ENCODE results near the gene CHPF.

CHPF gene, protein sequence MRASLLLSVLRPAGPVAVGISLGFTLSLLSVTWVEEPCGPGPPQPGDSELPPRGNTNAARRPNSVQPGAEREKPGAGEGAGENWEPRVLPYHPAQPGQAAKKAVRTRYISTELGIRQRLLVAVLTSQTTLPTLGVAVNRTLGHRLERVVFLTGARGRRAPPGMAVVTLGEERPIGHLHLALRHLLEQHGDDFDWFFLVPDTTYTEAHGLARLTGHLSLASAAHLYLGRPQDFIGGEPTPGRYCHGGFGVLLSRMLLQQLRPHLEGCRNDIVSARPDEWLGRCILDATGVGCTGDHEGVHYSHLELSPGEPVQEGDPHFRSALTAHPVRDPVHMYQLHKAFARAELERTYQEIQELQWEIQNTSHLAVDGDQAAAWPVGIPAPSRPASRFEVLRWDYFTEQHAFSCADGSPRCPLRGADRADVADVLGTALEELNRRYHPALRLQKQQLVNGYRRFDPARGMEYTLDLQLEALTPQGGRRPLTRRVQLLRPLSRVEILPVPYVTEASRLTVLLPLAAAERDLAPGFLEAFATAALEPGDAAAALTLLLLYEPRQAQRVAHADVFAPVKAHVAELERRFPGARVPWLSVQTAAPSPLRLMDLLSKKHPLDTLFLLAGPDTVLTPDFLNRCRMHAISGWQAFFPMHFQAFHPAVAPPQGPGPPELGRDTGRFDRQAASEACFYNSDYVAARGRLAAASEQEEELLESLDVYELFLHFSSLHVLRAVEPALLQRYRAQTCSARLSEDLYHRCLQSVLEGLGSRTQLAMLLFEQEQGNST

DNA sequence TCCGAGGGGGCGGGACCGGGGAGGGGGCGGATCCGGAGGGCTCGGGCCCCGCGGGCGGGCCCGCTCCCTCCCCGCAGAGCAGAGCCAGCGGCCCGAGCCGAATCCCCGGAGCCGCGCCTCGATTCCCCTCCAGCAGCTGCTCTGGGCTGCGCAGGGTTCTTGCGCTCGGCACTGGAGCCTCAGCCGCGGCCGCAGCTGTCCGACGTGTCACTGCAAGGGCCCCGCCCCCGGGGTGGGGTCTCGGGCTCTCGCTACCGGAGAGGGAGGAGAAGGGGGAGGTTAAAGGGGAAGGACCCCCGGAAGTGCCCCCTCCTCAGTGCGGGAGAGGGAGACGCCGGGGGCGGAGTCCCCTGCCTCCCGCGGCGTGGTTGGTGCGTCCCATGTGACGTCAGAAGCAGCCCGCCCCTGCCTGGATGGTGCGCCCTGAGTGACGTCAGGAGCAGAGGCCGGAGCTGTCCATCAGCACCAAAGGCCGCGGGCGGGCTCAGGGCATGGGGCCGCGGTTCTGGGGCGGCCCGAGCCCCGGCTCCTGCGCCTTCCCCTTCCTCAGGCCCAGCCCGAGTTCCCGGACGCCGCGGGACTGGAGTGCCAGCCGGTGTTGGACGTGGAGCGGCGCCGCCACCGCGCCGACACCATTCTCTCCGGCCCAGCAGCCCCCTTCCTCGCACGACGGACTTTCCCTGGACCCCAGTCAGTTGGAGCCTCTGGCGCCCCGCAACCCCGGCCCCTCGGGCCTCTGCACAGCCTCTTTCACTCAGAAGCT lies at the start of gene CHPF, which contains the start of gene TMEM198:
Gene CHPF (minus strand): TSS at position 214 of the 763 bp plus-strand sequence. CDS start 271 bp downstream, outside the sequence.
Gene TMEM198 (plus strand): TSS at position 433 of the 763 bp plus-strand sequence. CDS start 700 bp downstream, outside the sequence.
- Histone ChIP-seq H3K36me3 (ENCODE audit: control insufficient read depth, insufficient read depth, low read length) (peaks cover 22% of the 10 kb centered on the region), H3K27me3 (ENCODE audit: control insufficient read depth, insufficient read depth, low read length) (no peaks in the 10 kb centered on the region), H3K27ac (ENCODE audit: low read length) (no peak within 1 kb of the TSS), H3K9me3 (ENCODE audit: control insufficient read depth, insufficient read depth, low read length) (no peaks in the 10 kb centered on the region), H3K4me1 (ENCODE audit: control insufficient read depth, insufficient read depth, low read length) (0 out of 2 replicates have a peak, but pooled peaks cover 3% of the 10 kb centered on the region), H3K4me3 (ENCODE audit: low read length) (peak within 1 kb of the TSS; percentile 97)
- WGBS (ENCODE audit: insufficient coverage, insufficient read length), result no CpG with 5 or more reads among the region's 75 CpGs
- DNase-seq (ENCODE audit: low read depth, low spot score), result peak; percentile 94

DNA sequence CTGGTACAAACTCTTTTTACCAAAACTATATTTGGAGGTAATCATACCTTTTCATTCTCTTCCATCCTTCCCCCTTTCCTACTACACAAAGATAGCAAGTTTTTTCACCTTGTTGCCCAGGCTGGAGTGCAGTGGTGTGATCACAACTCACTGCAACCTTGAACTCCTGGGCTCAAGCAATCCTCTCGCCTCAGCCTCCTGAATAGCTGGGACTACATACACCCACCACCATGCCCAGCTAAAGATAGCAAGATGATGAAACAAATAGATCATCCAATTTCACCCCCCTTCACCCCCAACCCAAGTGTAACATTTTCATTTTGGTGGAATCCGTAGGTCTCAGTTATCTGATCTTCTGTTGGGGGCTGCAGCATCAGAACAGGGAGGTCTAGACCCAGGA lies 49.5 kb upstream of the CHPF start:
- no peaks in the 10 kb centered on the region for H3K9me3 ChIP-seq (ENCODE audit: control insufficient read depth, insufficient read depth, low read length)
- H3K4me1 ChIP-seq (ENCODE audit: control insufficient read depth, insufficient read depth, low read length), result peaks cover 1% of the 10 kb centered on the region; the same call in 1 of the 2 replicates
- H3K36me3 ChIP-seq (ENCODE audit: control insufficient read depth, insufficient read depth, low read length), result no peaks in the 10 kb centered on the region
- no CpG with 5 or more reads among the region's 2 CpGs for WGBS (ENCODE audit: insufficient coverage, insufficient read length)
- H3K27ac ChIP-seq (ENCODE audit: low read length), result no peak overlapping the region
- H3K27me3 ChIP-seq (ENCODE audit: control insufficient read depth, insufficient read depth, low read length), result no peaks in the 10 kb centered on the region
- H3K4me3 ChIP-seq (ENCODE audit: low read length), result no peak overlapping the region
- DNase-seq (ENCODE audit: low read depth, low spot score), result no peak

DNA sequence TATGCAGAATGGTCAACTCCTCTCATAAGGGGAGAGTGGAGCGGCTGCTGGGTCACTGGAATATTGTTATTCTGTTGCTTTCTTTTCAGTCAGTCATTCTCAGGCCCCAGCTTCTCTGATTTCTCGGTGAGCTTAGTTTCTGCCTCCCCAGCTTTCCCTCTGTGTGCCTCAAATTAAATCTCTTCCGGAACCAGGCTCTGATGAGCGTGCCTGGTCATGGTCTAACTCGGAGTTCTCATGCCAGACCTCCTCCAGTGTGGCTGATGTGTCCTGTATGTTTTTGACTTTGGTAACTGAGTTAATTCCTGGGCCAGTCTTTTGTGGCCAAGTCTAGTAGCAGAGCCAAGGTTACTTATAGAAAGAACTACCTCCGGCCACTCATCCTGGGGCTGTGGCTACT lies 49.1 kb upstream of the CHPF start:
- H3K4me3 ChIP-seq (ENCODE audit: low read length), result no peak overlapping the region
- no CpG with 5 or more reads among the region's 6 CpGs for WGBS (ENCODE audit: insufficient coverage, insufficient read length)

DNA sequence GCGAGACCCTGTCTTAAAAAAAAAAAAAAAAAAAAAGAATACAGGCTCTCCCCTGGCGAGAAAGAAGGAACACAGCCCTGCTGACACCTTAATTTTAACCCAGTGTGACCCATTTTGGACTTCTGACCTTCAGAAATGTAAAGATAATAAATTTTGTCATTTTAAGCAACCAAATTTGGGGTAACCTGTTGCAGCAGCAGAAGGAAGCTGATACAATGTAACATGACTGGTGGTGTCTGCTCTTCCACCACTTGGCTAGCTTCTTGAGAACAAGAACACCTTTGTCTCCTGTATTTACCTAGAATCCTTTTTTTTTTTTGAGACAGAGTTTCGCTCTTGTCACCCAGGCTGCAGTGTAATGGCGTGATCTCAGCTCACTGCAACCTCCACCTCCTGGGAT lies 47.5 kb upstream of the CHPF start:
- Histone ChIP-seq H3K9me3 (ENCODE audit: control insufficient read depth, insufficient read depth, low read length) (no peaks in the 10 kb centered on the region), H3K4me3 (ENCODE audit: low read length) (no peak overlapping the region), H3K4me1 (ENCODE audit: control insufficient read depth, insufficient read depth, low read length) (peaks cover 1% of the 10 kb centered on the region; the same call in 1 of the 2 replicates), H3K36me3 (ENCODE audit: control insufficient read depth, insufficient read depth, low read length) (no peaks in the 10 kb centered on the region), H3K27me3 (ENCODE audit: control insufficient read depth, insufficient read depth, low read length) (no peaks in the 10 kb centered on the region), H3K27ac (ENCODE audit: low read length) (no peak overlapping the region)
- DNase-seq (ENCODE audit: low read depth, low spot score), result no peak
- WGBS (ENCODE audit: insufficient coverage, insufficient read length), result no CpG with 5 or more reads among the region's 4 CpGs

More for the DNA sequence above, 49.1 kb upstream of the CHPF start:
- Histone ChIP-seq H3K27me3 (ENCODE audit: control insufficient read depth, insufficient read depth, low read length) (no peaks in the 10 kb centered on the region), H3K36me3 (ENCODE audit: control insufficient read depth, insufficient read depth, low read length) (no peaks in the 10 kb centered on the region), H3K4me1 (ENCODE audit: control insufficient read depth, insufficient read depth, low read length) (peaks cover 1% of the 10 kb centered on the region; the same call in 1 of the 2 replicates), H3K9me3 (ENCODE audit: control insufficient read depth, insufficient read depth, low read length) (no peaks in the 10 kb centered on the region), H3K27ac (ENCODE audit: low read length) (no peak overlapping the region)
- no peak for DNase-seq (ENCODE audit: low read depth, low spot score)

DNA sequence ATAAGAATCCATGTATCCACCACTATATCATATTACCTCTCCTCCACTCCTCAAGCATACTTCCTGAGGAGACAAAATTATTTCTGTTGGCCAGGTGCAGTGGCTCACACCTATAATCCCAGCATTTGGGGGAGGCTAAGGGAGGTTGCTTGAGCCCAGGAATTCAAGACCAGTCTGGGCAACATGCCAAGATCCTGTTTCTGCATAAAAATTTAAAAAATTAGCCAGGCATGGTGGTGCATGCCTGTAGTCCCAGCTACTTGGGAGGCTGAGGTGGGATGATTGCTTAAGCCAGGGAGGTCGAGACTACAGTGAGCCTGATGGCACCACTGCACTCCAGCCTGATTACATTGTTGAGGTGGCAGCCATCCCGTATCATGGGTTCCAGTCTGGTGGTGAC lies 37.7 kb upstream of the CHPF start:
- H3K4me3 ChIP-seq (ENCODE audit: low read length), result no peak overlapping the region
- H3K27ac ChIP-seq (ENCODE audit: low read length), result no peak overlapping the region
- peaks cover 9% of the 10 kb centered on the region; the same call in 1 of the 2 replicates for H3K4me1 ChIP-seq (ENCODE audit: control insufficient read depth, insufficient read depth, low read length)
- no peaks in the 10 kb centered on the region for H3K9me3 ChIP-seq (ENCODE audit: control insufficient read depth, insufficient read depth, low read length)
- no peak for DNase-seq (ENCODE audit: low read depth, low spot score)
- no peaks in the 10 kb centered on the region for H3K36me3 ChIP-seq (ENCODE audit: control insufficient read depth, insufficient read depth, low read length)
- H3K27me3 ChIP-seq (ENCODE audit: control insufficient read depth, insufficient read depth, low read length), result no peaks in the 10 kb centered on the region
- WGBS (ENCODE audit: insufficient coverage, insufficient read length), result no CpG with 5 or more reads among the region's 2 CpGs

DNA sequence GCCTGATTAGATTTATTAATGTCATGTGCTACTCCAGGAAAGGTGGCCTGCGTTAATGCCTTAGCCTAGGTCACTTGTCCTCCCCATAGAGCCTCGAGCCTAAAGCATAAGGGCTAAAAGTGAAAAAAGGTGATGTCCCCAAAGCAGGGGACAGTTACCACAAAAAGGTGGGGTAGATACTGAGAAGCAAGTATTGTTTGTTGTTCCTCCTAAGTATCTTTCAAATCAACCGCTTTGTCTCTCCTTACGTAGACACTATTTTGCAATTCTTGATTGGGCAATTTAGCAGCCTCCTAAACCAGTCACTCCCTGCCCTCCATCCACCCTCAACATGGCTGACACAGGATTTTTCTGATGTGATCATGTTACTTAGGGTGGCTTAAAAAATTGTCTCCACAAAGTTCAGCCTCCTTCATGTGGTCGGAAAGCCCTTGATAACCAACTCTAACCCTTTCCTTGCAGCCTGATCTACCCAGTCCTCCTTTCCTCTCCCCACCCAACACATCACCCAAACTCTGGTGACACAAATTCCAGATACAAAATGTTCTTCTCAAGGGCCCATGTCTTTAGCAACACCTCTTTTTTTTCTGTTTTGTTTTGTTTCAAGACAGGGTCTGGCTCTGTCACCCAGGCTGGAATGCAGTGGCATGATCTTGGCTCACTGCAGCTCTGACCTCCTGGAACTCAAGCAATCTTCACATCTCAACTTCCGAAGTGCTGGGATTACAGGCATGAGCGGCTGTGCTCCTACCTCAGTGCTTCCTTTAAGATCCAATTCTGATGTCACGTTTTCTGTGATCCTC lies 35.4 kb upstream of the CHPF start:
- DNase-seq (ENCODE audit: low read depth, low spot score), result no peak
- no CpG with 5 or more reads among the region's 8 CpGs for WGBS (ENCODE audit: insufficient coverage, insufficient read length)
- H3K27ac ChIP-seq (ENCODE audit: low read length), result no peak overlapping the region

DNA sequence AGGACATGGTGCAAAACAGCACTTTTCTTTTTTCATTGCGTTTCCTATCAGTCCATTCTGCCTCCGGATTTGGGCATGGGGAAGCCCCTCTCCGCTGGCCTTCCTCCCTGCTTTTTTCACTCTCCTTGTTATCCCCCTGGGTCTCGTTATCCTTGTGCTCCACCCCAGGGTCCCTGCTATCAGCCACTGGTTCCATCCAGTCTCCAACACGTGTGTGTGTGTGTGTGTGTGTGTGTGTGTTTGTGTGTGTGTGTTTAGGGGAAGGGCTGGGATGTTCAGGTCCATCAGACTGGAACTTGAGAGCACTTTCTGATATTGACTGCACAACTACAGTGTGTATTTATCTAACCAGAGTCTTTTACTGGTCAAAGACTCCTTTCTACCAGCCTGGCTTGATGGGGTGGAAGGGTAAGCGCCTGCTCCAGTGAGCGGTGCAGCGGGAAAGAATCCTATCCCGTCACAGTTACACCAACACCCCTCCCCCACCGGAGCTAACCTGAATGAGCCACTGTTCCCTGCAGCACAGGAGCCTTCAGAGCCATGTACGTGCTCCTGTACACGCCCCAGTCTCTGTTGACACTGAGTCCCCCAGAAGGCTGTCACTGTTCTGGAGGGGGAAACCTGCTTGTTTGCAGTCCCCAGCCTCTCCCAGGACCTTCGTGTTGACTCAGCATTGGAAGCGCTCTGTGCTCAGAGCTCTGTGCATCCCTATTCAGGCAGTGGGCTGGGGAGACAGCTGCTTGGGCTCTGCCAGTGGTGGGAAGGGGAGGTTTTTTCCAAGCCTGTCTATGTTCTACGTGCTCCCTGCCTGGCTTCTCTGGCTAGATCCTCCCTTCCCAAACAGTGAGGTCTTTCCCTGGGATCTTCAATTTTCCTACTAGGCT lies 33.1 kb upstream of the CHPF start:
- Histone ChIP-seq H3K9me3 (ENCODE audit: control insufficient read depth, insufficient read depth, low read length) (no peaks in the 10 kb centered on the region), H3K36me3 (ENCODE audit: control insufficient read depth, insufficient read depth, low read length) (no peaks in the 10 kb centered on the region), H3K27me3 (ENCODE audit: control insufficient read depth, insufficient read depth, low read length) (no peaks in the 10 kb centered on the region), H3K27ac (ENCODE audit: low read length) (no peak overlapping the region), H3K4me1 (ENCODE audit: control insufficient read depth, insufficient read depth, low read length) (peaks cover 21% of the 10 kb centered on the region), H3K4me3 (ENCODE audit: low read length) (no peak overlapping the region)
- no CpG with 5 or more reads among the region's 15 CpGs for WGBS (ENCODE audit: insufficient coverage, insufficient read length)
- DNase-seq (ENCODE audit: low read depth, low spot score), result no peak

More for the DNA sequence above, 35.4 kb upstream of the CHPF start:
- no peaks in the 10 kb centered on the region for H3K9me3 ChIP-seq (ENCODE audit: control insufficient read depth, insufficient read depth, low read length)
- peaks cover 14% of the 10 kb centered on the region; the same call in 1 of the 2 replicates for H3K4me1 ChIP-seq (ENCODE audit: control insufficient read depth, insufficient read depth, low read length)
- H3K27me3 ChIP-seq (ENCODE audit: control insufficient read depth, insufficient read depth, low read length), result no peaks in the 10 kb centered on the region
- no peak overlapping the region for H3K4me3 ChIP-seq (ENCODE audit: low read length)
- H3K36me3 ChIP-seq (ENCODE audit: control insufficient read depth, insufficient read depth, low read length), result no peaks in the 10 kb centered on the region

DNA sequence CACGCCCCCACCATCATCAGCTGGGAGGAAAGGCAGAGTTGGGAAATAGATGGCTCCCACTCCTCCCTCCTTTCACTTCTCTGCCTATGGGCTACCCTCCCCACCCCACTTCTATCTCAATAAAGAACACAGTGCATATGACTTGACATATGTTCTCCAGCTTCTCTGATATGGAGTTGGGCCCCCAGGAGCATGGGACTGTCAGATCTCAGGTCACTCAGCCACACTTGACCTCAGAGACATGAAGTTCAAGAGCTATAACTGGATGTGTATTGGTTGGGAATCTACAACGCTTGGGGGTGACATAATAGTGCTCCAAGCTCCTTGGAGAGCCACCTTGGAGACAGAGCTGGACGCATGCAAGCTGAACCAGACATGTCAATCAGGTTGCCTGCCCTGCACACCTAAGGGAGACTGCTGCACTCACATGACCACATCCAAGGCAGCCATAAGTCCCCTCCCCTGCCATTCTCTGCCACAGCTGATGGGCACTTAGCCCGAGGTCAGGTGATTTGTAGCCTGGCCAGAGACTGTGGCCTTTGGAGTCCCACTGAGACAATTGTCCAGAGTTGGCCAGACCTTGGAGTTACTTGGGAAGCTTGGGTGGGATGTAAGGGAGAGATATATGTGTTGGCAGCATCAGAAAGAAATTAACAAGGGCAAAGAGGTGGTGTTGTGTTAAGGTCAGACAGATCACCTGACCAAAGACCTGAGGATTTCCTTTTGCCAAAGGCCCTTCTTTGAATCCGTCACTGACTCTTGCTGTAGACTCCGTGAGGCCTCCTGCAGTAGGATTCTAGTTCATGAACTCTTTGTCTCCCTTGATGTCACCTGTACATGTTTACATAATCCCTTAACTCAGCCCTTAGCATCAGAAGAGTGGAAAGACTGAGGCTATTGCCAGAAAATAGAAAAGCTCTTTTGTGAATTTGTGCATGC lies 32.2 kb upstream of the CHPF start:
- H3K27me3 ChIP-seq (ENCODE audit: control insufficient read depth, insufficient read depth, low read length), result no peaks in the 10 kb centered on the region
- no peaks in the 10 kb centered on the region for H3K9me3 ChIP-seq (ENCODE audit: control insufficient read depth, insufficient read depth, low read length)
- H3K36me3 ChIP-seq (ENCODE audit: control insufficient read depth, insufficient read depth, low read length), result no peaks in the 10 kb centered on the region
- no CpG with 5 or more reads among the region's 6 CpGs for WGBS (ENCODE audit: insufficient coverage, insufficient read length)
- no peak overlapping the region for H3K4me3 ChIP-seq (ENCODE audit: low read length)
- H3K27ac ChIP-seq (ENCODE audit: low read length), result no peak overlapping the region
- no peak for DNase-seq (ENCODE audit: low read depth, low spot score)
- peaks cover 21% of the 10 kb centered on the region for H3K4me1 ChIP-seq (ENCODE audit: control insufficient read depth, insufficient read depth, low read length)
